DMS53 treated with DMSO at 0.1 percent for 48 hours (cell line): Measurements from ENCODE around the gene SPDYE17.
"Not testable (repeated sequence)": the region's sequence is repeated elsewhere in the genome, so short reads cannot be mapped to it uniquely, and the experiment has no call there.

Source experiments
- DNase-seq: peaks from one replicate; lab custom pipeline; 2025; ENCODE audit not compliant: unreplicated experiment; lab: John Stamatoyannopoulos, UW

SPDYE17 gene

DNA sequence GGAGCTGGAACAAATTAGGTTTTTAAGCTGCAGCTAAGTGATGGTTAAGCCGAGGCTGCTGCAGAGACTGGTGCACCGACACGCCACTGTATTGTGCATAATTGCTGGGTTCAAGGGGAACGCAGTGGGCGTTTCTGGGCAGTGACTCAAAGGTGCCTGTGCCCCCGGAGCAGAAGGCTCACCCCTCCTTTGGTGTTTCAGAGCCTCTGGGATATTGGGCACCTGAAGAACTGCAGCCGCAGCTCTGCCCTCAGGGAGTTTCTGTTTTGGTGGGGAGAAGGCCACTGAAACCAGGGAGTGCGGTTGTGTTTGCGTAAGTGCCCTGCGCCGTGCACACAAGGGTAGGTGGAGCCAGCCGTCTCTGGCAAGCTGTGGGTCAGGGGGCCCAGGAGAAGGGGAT is 57.8 kb downstream of the SPDYE17 start:
- not testable (repeated sequence) for DNase-seq

DNA sequence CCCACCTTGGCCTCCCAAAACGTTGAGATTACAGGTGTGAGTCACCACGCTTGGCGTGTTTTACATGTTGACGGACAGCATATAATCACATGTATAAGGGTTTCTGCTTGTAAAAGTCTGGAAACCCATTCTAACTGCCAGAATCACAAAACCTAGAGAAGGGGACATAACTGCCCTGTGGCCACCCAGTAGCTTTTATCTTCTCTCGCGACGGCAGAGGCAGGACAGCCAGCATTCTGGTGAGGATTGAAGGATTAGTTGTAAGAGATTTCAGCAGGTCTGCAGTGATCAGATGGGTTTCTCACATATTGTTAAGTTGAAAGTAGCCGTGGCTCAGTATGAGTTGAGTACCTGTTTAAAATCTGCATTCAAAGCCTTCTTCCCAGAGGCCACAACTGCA is 59.8 kb downstream of the SPDYE17 start:
- not testable (repeated sequence) for DNase-seq
